MV-4-11 (cell line): ENCODE data around the gene ZNF280B.
"Not testable (repeated sequence)": the region's sequence is repeated elsewhere in the genome, so short reads cannot be mapped to it uniquely, and the experiment has no call there.

Source experiments
- DNase-seq: peaks from one replicate; lab custom pipeline; 2025; lab: John Stamatoyannopoulos, UW

ZNF280B gene

GRCh38 chr22:22507743-22508273 is 734 bp downstream of the ZNF280B start:
- DNase-seq, result no peak

GRCh38 chr22:22506736-22507135 is 1.8 kb downstream of the ZNF280B start:
- DNase-seq, result no peak

- DNase-seq, result no peak
These were observed 10.3 kb downstream of the ZNF280B start for GRCh38 chr22:22498267-22498666.

GRCh38 chr22:22491589-22491988 is 17.0 kb downstream of the ZNF280B start:
- DNase-seq, result not testable (repeated sequence)

GRCh38 chr22:22488736-22489135 is 19.8 kb downstream of the ZNF280B start:
- DNase-seq, result no peak

GRCh38 chr22:22487869-22488597 is 20.5 kb downstream of the ZNF280B start:
- no peak for DNase-seq

- DNase-seq, result no peak
These were observed 21.5 kb downstream of the ZNF280B start for GRCh38 chr22:22487059-22487458.

- no peak for DNase-seq
These were observed 22.2 kb downstream of the ZNF280B start for GRCh38 chr22:22486132-22486899.

- DNase-seq, result no peak
These were observed 23.0 kb downstream of the ZNF280B start for GRCh38 chr22:22485524-22485923.

- DNase-seq, result no peak
These were observed 24.5 kb downstream of the ZNF280B start for GRCh38 chr22:22484023-22484422.

GRCh38 chr22:22480940-22481339 is 27.6 kb downstream of the ZNF280B start:
- DNase-seq, result no peak

GRCh38 chr22:22479999-22480532 is 28.5 kb downstream of the ZNF280B start:
- DNase-seq, result peak; percentile 51

- DNase-seq, result no peak
These were observed 29.4 kb downstream of the ZNF280B start for GRCh38 chr22:22479116-22479515.

GRCh38 chr22:22478470-22478869 is 30.1 kb downstream of the ZNF280B start:
- no peak for DNase-seq

- no peak for DNase-seq
These were observed 33.8 kb downstream of the ZNF280B start for GRCh38 chr22:22474733-22475132.

GRCh38 chr22:22471104-22471503 is 37.4 kb downstream of the ZNF280B start:
- DNase-seq, result not testable (repeated sequence)

- no peak for DNase-seq
These were observed 39.0 kb downstream of the ZNF280B start for GRCh38 chr22:22469527-22469926.

- DNase-seq, result not testable (repeated sequence)
These were observed 39.6 kb downstream of the ZNF280B start for GRCh38 chr22:22468794-22469469.

GRCh38 chr22:22467112-22467511 is 41.4 kb downstream of the ZNF280B start:
- DNase-seq, result no peak

GRCh38 chr22:22465782-22466181 is 42.8 kb downstream of the ZNF280B start:
- no peak for DNase-seq

- DNase-seq, result no peak
These were observed 43.4 kb downstream of the ZNF280B start for GRCh38 chr22:22465094-22465602.

- no peak for DNase-seq
These were observed 43.9 kb downstream of the ZNF280B start for GRCh38 chr22:22464541-22465054.
